Keratinocyte (primary cell): Measurements from ENCODE around the gene FAIM. TPM values are rescaled to one million over a fixed set of nuclear protein-coding genes. Genes with fewer than 3 reads are reported as not detected.

Source experiments
- DNase-seq: peaks from one replicate; pipeline ENCODE4 v3.0.0-alpha.2; 2011; ENCODE audit warnings: low read depth, missing footprints, low spot score
- FAIRE-seq: peaks from 2 replicates; lab custom pipeline; 2011; peaks lifted over from hg19 to GRCh38; lab: Jason Lieb, UNC
- H2AFZ ChIP-seq: 2 replicates; pipeline ENCODE4 v1.6.0; 2012; ENCODE audit warnings: low read length, control low read depth, inconsistent platforms; ENCODE audit not compliant: control insufficient read depth
- H3K27ac ChIP-seq: 2 replicates; pipeline ENCODE4 v1.5.1; 2011; ENCODE audit warnings: low read length; ENCODE audit not compliant: control insufficient read depth, insufficient read depth
- H3K27me3 ChIP-seq: 3 replicates; pipeline ENCODE4 v1.6.0; 2011; ENCODE audit warnings: low read length; ENCODE audit not compliant: control insufficient read depth, insufficient read depth; ENCODE audit errors: extremely low read depth
- H3K36me3 ChIP-seq, 2 experiments: 2 replicates in 1 of 2; 3 replicates in 1 of 2; pipeline ENCODE4 v1.5.1; 2011; ENCODE audit warnings: low read length in 2 of 2, mild to moderate bottlenecking in 1 of 2; ENCODE audit not compliant: control insufficient read depth in 2 of 2, insufficient read depth in 2 of 2; ENCODE audit errors: extremely low read depth in 1 of 2
- H3K4me1 ChIP-seq: 3 replicates; pipeline ENCODE4 v1.5.1; 2011; ENCODE audit warnings: low read length; ENCODE audit not compliant: control insufficient read depth, insufficient read depth; ENCODE audit errors: extremely low read depth
- H3K4me2 ChIP-seq: 3 replicates; pipeline ENCODE4 v1.6.0; 2011; ENCODE audit warnings: low read depth, low read length; ENCODE audit not compliant: control insufficient read depth, insufficient read depth; ENCODE audit errors: extremely low read depth
- H3K4me3 ChIP-seq, 3 experiments: fragments of 200-600 bp in 1 of 3; sonication (generic) in 1 of 3; 2 replicates in 2 of 3; 3 replicates in 1 of 3; pipeline ENCODE4 v1.5.1; 2011 to 2016; ENCODE audit warnings: low read length in 3 of 3, mild to moderate bottlenecking in 3 of 3, control low read depth in 2 of 3, inconsistent platforms in 1 of 3, low read depth in 1 of 3, mixed read lengths in 1 of 3, mixed run types in 1 of 3, moderate library complexity in 1 of 3; ENCODE audit not compliant: control insufficient read depth in 2 of 3, insufficient read depth in 2 of 3; ENCODE audit errors: extremely low read depth in 1 of 3
- H3K79me2 ChIP-seq: 2 replicates; pipeline ENCODE4 v1.6.0; 2012; ENCODE audit warnings: low read length; ENCODE audit not compliant: control insufficient read depth, insufficient read depth
- H3K9ac ChIP-seq: 3 replicates; pipeline ENCODE4 v1.6.0; 2011; ENCODE audit warnings: low read length; ENCODE audit not compliant: control insufficient read depth, insufficient read depth; ENCODE audit errors: extremely low read depth
- H3K9me1 ChIP-seq: 3 replicates; pipeline ENCODE4 v1.6.0; 2011; ENCODE audit warnings: low read length; ENCODE audit not compliant: control insufficient read depth, insufficient read depth; ENCODE audit errors: extremely low read depth
- H3K9me3 ChIP-seq: 2 replicates; pipeline ENCODE4 v1.5.1; 2012; ENCODE audit warnings: low read depth, low read length; ENCODE audit not compliant: control insufficient read depth
- H4K20me1 ChIP-seq: 3 replicates; pipeline ENCODE4 v1.6.0; 2011; ENCODE audit warnings: low read length; ENCODE audit not compliant: control insufficient read depth, insufficient read depth; ENCODE audit errors: extremely low read depth
- CTCF ChIP-seq, 3 experiments: IDR thresholded peaks in 1 of 3; conservative IDR thresholded peaks in 1 of 3; optimal IDR thresholded peaks in 1 of 3; 2 replicates in 2 of 3; 3 replicates in 1 of 3; pipeline versions ENCODE3 to v1.5.1; 2011; ENCODE audit warnings: low read length in 3 of 3, mild to moderate bottlenecking in 3 of 3, moderate library complexity in 2 of 3, control low read depth in 1 of 3, inconsistent platforms in 1 of 3; ENCODE audit not compliant: insufficient read depth in 2 of 3; ENCODE audit errors: extremely low read depth in 1 of 3
- EZH2 ChIP-seq: IDR thresholded peaks from one replicate; pipeline ENCODE4 v1.6.1; 2012; ENCODE audit warnings: inconsistent platforms, mild to moderate bottlenecking, low read length, moderate library complexity
- dilution Hi-C: fragments of 300-500 bp; cut with MboI; formaldehyde crosslinking; loops from one replicate; pipeline ENCODE4 v1.7.0; 2020; ENCODE audit warnings: low sequenced_read_pairs; ENCODE audit not compliant: extremely low pct_ligation_motif_present
- polyA plus RNA-seq, 5 experiments: library from polyadenylated mRNA; depleted of rRNA in 3 of 5; stranded (reverse) in 3 of 5; stranded (forward) in 1 of 5; unstranded in 1 of 5; fragments of >200 nt; gene quantifications; 1 replicate in 1 of 5; 2 replicates in 3 of 5; 3 replicates in 1 of 5; pipeline versions ENCODE4 v1.2.1 to v1.2.3, GENCODE V29; 2011 to 2012; ENCODE audit warnings: missing spikeins in 2 of 5, low read depth in 1 of 5, low replicate concordance in 1 of 5

FAIM gene
- polyA plus RNA-seq, 1 donor (not counting 4 experiments of a cell fraction or from before 2014, with no cell fraction given) = 6.7 TPM

GRCh38 chr3:138649134-138649533 is 40.6 kb downstream of the FAIM start:
- no peak for FAIRE-seq
- Histone ChIP-seq H3K4me3 (no peak overlapping the region), H3K27me3 (no peaks in the 10 kb centered on the region), H3K36me3 (peaks cover 5 to 12% of the 10 kb centered on the region in 2 experiments), H4K20me1 (no peaks in the 10 kb centered on the region), H3K27ac (no peak overlapping the region), H3K9me3 (no peaks in the 10 kb centered on the region), H3K4me1 (no peaks in the 10 kb centered on the region), H3K9me1 (no peaks in the 10 kb centered on the region), H3K4me2 (no peak overlapping the region), H2AFZ (no peak overlapping the region), H3K79me2 (no peaks in the 10 kb centered on the region), H3K9ac (no peak overlapping the region)
- DNase-seq = no peak
- no peak for TF ChIP-seq CTCF (optimal IDR thresholded peaks at IDR 0.05 in 1 of 3, IDR thresholded peaks at IDR 0.05 in 1 of 3, conservative IDR thresholded peaks at IDR 0.05 in 1 of 3; ENCODE audit: extremely low read depth in 1 of 3, insufficient read depth in 2 of 3, low read length in 3 of 3)
- TF ChIP-seq EZH2 = no peak
- dilution Hi-C loops = no loop called here

DNA sequence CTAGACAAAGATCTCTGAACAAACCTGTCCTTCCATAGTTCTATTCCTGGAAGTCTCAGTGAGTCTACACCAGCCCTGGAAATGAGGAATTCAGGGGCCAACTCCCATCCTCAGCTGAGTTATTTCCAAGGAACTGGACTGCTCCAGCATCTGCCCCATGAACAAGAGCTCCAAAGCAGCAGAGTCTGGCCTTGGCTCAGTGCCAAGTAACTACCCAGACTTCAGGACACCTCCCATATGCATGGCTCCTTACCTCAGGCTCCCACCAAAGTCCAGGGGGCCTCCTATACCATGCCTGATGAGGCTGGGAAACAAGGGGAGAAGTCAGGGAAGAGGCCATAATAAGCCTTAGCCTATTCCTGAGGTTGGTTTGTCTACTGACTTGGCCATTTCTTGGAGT is 45.0 kb downstream of the FAIM start:
- peaks cover 5 to 14% of the 10 kb centered on the region in 2 experiments for H3K36me3 ChIP-seq
- H3K27me3 ChIP-seq = no peaks in the 10 kb centered on the region
- no peaks in the 10 kb centered on the region for H4K20me1 ChIP-seq
- H3K9ac ChIP-seq = no peak overlapping the region
- H3K79me2 ChIP-seq = no peaks in the 10 kb centered on the region
- H3K4me2 ChIP-seq = no peak overlapping the region
- H2AFZ ChIP-seq = no peak overlapping the region
- TF ChIP-seq CTCF (optimal IDR thresholded peaks at IDR 0.05 in 1 of 3, IDR thresholded peaks at IDR 0.05 in 1 of 3, conservative IDR thresholded peaks at IDR 0.05 in 1 of 3; ENCODE audit: extremely low read depth in 1 of 3, insufficient read depth in 2 of 3, low read length in 3 of 3) (no peak), EZH2 (no peak)
- H3K4me1 ChIP-seq = no peaks in the 10 kb centered on the region
- no peak overlapping the region for H3K4me3 ChIP-seq
- no peaks in the 10 kb centered on the region for H3K9me3 ChIP-seq
- no peak for FAIRE-seq
- no peak overlapping the region for H3K27ac ChIP-seq
- dilution Hi-C loops = no loop called here
- H3K9me1 ChIP-seq = no peaks in the 10 kb centered on the region
- no peak for DNase-seq
